ENCODE data around the gene TRRAP.

The TRRAP gene

DNA sequence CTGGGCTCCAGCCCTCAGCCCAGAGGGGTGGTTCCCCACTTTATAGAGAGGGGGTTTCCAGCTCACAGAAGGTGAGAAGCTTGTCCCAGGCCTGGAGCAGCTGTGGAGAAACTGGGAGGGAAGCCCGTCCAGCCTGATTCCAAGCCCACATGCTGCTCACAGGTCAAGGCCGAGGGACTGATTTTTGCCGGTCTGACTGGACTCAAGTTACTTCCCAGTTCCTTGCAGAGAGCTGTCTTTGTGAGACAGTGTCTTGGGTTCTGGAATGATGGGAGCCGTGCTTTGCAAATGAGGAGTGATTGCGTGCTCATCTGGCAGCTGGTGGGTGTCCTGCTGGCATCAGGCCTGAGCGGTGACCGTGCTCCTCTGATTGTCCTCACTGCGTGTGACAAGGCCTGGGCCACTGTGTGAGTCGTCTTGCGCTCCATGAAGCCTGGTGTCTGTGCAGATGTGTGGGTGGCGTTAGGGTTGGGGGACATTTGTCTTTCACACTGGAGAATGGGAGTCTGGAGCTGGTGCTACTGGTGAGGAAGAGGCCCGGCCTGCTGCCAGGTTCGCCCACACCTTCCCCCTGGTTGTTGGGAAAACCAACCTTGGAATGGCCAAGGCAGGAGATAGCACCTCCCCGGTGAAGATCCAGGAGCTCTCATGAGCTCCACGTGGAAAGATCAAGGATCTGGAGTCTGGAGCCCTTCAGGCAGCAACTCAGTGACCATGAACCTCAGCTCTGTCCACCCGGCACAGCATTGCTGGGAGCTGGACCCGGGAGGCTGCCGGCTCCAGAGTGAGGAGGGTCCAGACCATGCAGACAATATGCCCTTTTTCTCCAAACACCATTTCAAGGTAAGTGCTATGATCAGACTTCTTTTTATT lies 136.0 kb downstream of the TRRAP start:
- POLR2A ChIA-PET = no interaction called here
- no peaks in the 10 kb centered on the region for H3K9me3 ChIP-seq (ENCODE audit: control insufficient read depth, insufficient read depth, low read depth, low read length)
- no peak overlapping the region for H3K27ac ChIP-seq (ENCODE audit: extremely low read depth, low read depth, low read length)
- TF ChIP-seq GLIS2 (tag by site-specific recombination; IDR thresholded peaks at IDR 0.05) (no peak), ZNF571 (tag by site-specific recombination; IDR thresholded peaks at IDR 0.05) (no peak), ZFP41 (tag by site-specific recombination; IDR thresholded peaks at IDR 0.05; ENCODE audit: borderline replicate concordance) (no peak), ZNF174 (tag by site-specific recombination; IDR thresholded peaks at IDR 0.05) (no peak), ZNF549 (tag by site-specific recombination; IDR thresholded peaks at IDR 0.05) (no peak), ZNF560 (tag by site-specific recombination; IDR thresholded peaks at IDR 0.05; ENCODE audit: borderline replicate concordance) (no peak), KLF1 (tag by site-specific recombination; IDR thresholded peaks at IDR 0.05) (no peak), ZNF214 (tag by site-specific recombination; IDR thresholded peaks at IDR 0.05; ENCODE audit: borderline replicate concordance) (no peak), ZNF670 (tag by site-specific recombination; IDR thresholded peaks at IDR 0.05; ENCODE audit: low read depth) (no peak), IKZF3 (tag by site-specific recombination; IDR thresholded peaks at IDR 0.05) (no peak), ZNF664 (tag by site-specific recombination; IDR thresholded peaks at IDR 0.05) (no peak)
- TF ChIP-seq, protein P1, sequence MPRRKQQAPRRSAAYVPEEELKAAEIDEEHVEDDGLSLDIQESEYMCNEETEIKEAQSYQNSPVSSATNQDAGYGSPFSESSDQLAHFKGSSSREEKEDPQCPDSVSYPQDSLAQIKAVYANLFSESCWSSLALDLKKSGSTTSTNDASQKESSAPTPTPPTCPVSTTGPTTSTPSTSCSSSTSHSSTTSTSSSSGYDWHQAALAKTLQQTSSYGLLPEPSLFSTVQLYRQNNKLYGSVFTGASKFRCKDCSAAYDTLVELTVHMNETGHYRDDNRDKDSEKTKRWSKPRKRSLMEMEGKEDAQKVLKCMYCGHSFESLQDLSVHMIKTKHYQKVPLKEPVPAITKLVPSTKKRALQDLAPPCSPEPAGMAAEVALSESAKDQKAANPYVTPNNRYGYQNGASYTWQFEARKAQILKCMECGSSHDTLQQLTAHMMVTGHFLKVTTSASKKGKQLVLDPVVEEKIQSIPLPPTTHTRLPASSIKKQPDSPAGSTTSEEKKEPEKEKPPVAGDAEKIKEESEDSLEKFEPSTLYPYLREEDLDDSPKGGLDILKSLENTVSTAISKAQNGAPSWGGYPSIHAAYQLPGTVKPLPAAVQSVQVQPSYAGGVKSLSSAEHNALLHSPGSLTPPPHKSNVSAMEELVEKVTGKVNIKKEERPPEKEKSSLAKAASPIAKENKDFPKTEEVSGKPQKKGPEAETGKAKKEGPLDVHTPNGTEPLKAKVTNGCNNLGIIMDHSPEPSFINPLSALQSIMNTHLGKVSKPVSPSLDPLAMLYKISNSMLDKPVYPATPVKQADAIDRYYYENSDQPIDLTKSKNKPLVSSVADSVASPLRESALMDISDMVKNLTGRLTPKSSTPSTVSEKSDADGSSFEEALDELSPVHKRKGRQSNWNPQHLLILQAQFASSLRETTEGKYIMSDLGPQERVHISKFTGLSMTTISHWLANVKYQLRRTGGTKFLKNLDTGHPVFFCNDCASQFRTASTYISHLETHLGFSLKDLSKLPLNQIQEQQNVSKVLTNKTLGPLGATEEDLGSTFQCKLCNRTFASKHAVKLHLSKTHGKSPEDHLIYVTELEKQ (tag by site-specific recombination; IDR thresholded peaks at IDR 0.05; ENCODE audit: borderline replicate concordance) = no peak
- TF ChIP-seq, protein P2, sequence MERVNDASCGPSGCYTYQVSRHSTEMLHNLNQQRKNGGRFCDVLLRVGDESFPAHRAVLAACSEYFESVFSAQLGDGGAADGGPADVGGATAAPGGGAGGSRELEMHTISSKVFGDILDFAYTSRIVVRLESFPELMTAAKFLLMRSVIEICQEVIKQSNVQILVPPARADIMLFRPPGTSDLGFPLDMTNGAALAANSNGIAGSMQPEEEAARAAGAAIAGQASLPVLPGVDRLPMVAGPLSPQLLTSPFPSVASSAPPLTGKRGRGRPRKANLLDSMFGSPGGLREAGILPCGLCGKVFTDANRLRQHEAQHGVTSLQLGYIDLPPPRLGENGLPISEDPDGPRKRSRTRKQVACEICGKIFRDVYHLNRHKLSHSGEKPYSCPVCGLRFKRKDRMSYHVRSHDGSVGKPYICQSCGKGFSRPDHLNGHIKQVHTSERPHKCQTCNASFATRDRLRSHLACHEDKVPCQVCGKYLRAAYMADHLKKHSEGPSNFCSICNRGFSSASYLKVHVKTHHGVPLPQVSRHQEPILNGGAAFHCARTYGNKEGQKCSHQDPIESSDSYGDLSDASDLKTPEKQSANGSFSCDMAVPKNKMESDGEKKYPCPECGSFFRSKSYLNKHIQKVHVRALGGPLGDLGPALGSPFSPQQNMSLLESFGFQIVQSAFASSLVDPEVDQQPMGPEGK (tag by site-specific recombination; IDR thresholded peaks at IDR 0.05) = no peak
- TF ChIP-seq, protein P3, sequence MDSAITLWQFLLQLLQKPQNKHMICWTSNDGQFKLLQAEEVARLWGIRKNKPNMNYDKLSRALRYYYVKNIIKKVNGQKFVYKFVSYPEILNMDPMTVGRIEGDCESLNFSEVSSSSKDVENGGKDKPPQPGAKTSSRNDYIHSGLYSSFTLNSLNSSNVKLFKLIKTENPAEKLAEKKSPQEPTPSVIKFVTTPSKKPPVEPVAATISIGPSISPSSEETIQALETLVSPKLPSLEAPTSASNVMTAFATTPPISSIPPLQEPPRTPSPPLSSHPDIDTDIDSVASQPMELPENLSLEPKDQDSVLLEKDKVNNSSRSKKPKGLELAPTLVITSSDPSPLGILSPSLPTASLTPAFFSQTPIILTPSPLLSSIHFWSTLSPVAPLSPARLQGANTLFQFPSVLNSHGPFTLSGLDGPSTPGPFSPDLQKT (IDR thresholded peaks at IDR 0.05; ENCODE audit: borderline replicate concordance, low read depth, low read length) = no peak
- CTCF ChIA-PET = interaction anchor here (0.6 to 0.7 kb wide), 2 partner anchors 296 to 652 kb away, joined by 3 read pairs; no protein-coding TSS in a partner anchor
- no peaks in the 10 kb centered on the region for H3K4me1 ChIP-seq (ENCODE audit: control insufficient read depth, insufficient read depth, low read length)
- no peak overlapping the region for H3K4me3 ChIP-seq (ENCODE audit: low read depth, low read length)
- peaks cover 22 to 63% of the 10 kb centered on the region in 2 experiments for H3K36me3 ChIP-seq (ENCODE audit: control insufficient read depth in 2 of 2, insufficient read depth in 1 of 2, low read length in 2 of 2)

DNA sequence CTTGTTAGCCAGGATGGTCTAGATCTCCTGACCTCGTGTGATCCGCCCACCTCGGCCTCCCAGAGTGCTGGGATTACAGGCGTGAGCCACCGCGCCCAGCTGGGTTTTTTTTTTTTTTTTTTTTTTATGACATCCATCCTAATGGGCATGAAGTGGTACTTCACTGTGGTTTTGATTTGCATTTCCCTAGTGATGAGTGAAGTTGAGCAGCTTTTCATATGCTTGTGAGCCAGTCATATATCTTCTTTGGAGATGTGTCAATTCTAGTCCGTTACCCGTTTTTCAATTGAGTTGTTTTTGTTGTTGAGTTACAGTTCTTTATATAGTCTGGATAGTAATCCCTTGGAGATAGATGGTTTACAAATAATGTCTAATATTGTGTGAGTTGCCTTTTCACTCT lies 137.9 kb downstream of the TRRAP start:
- H3K9me3 ChIP-seq (ENCODE audit: control insufficient read depth, insufficient read depth, low read depth, low read length) = no peaks in the 10 kb centered on the region
- POLR2A ChIA-PET = interaction anchor here (0.7 kb wide), 2 partner anchors 32 to 227 kb away, joined by 3 to 6 read pairs; no protein-coding TSS in a partner anchor
- peaks cover 28 to 59% of the 10 kb centered on the region in 2 experiments for H3K36me3 ChIP-seq (ENCODE audit: control insufficient read depth in 2 of 2, insufficient read depth in 1 of 2, low read length in 2 of 2)
- H3K27ac ChIP-seq (ENCODE audit: extremely low read depth, low read depth, low read length) = no peak overlapping the region
- H3K4me3 ChIP-seq (ENCODE audit: low read depth, low read length) = no peak overlapping the region
- CTCF ChIA-PET = interaction anchor here (0.7 to 0.9 kb wide), 2 partner anchors 12 to 313 kb away, joined by 3 to 5 read pairs; no protein-coding TSS in a partner anchor
- no peaks in the 10 kb centered on the region for H3K4me1 ChIP-seq (ENCODE audit: control insufficient read depth, insufficient read depth, low read length)
- TF ChIP-seq ZNF416 (tag by site-specific recombination; IDR thresholded peaks at IDR 0.05) (no peak), ZNF302 (tag by site-specific recombination; IDR thresholded peaks at IDR 0.05; ENCODE audit: low read depth) (no peak), ZNF549 (tag by site-specific recombination; IDR thresholded peaks at IDR 0.05) (no peak), IKZF3 (tag by site-specific recombination; IDR thresholded peaks at IDR 0.05) (no peak), ZFP41 (tag by site-specific recombination; IDR thresholded peaks at IDR 0.05; ENCODE audit: borderline replicate concordance) (no peak), GLI4 (tag by site-specific recombination; IDR thresholded peaks at IDR 0.05) (no peak), ZBTB20 (tag by site-specific recombination; IDR thresholded peaks at IDR 0.05) (no peak), ZNF521 (tag by site-specific recombination; IDR thresholded peaks at IDR 0.05) (no peak), ZNF174 (tag by site-specific recombination; IDR thresholded peaks at IDR 0.05) (no peak), ZNF10 (tag by site-specific recombination; IDR thresholded peaks at IDR 0.05) (no peak), ZNF274 (IDR thresholded peaks at IDR 0.05; ENCODE audit: low read length) (no peak), ZNF274 (tag by site-specific recombination; IDR thresholded peaks at IDR 0.05; ENCODE audit: borderline replicate concordance) (no peak)
- TF ChIP-seq, protein P4, sequence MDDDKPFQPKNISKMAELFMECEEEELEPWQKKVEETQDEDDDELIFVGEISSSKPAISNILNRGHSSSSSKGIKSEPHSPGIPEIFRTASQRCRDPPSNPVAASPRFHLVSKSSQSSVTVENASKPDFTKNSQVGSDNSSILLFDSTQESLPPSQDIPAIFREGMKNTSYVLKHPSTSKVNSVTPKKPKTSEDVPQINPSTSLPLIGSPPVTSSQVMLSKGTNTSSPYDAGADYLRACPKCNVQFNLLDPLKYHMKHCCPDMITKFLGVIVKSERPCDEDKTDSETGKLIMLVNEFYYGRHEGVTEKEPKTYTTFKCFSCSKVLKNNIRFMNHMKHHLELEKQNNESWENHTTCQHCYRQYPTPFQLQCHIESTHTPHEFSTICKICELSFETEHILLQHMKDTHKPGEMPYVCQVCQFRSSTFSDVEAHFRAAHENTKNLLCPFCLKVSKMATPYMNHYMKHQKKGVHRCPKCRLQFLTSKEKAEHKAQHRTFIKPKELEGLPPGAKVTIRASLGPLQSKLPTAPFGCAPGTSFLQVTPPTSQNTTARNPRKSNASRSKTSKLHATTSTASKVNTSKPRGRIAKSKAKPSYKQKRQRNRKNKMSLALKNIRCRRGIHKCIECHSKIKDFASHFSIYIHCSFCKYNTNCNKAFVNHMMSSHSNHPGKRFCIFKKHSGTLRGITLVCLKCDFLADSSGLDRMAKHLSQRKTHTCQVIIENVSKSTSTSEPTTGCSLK (tag by site-specific recombination; IDR thresholded peaks at IDR 0.05) = no peak

Measured in HEK293 (cell line).